ENCODE measurements around the gene RPH3AL.
A peak's percentile ranks its signal among the peaks of the same experiment; 100 is the strongest.

The RPH3AL gene

DNA sequence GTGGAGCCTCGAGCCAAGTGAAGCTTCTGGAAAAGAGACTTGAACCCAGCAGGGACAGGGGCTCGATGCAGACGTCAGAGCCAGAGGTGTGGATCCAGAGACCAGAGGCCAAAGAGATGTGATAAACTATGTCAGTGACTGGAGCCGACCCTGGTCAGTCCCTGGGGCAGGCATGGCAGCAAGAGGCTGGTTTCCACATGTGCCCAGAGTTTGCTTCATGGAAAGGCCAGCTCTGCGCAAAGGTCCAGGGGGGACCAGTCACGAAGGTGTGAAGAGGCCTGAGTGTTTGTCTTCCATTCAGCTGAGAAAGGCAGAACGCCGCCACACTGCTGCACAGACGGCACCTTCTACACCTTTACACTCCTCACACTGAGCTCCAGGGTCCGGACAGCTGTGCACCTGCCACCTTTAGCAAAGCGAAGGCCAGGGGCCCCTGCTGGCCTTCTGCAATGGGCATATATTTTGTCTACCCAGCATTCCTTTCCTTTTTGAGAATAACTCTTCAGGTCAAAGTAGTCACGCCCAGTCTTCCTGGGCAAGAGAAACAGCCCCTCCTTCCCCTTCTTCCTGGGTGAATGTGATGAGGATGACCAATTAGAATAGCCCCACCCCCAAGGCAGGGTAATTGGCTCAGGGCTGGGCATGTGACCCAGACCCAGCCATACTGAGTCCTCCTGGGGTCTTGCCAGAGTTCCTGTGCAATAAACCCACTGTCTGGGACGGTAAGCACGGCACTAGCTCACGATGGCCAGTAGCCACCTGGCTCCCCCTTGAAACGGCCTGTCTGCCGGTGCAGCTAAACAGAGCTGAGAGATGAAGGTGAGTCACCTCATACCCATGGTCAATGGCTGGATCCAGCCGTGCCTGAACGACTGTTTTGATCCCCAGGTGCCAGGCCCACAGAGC is 2.3 kb upstream of the RPH3AL start:
- H3K4me3 ChIP-seq (ENCODE audit: low read length) = no peak overlapping the region
- H3K36me3 ChIP-seq (ENCODE audit: control insufficient read depth, insufficient read depth, low read length) = no peaks in the 10 kb centered on the region
- H3K27ac ChIP-seq (ENCODE audit: low read depth, low read length) = no peak overlapping the region
- H3K9ac ChIP-seq (ENCODE audit: low read length) = no peak overlapping the region
- H3K4me1 ChIP-seq (ENCODE audit: control insufficient read depth, insufficient read depth, low read length) = peaks cover 2% of the 10 kb centered on the region
- no peaks in the 10 kb centered on the region for H3K27me3 ChIP-seq (ENCODE audit: control insufficient read depth, insufficient read depth, low read length)

DNA sequence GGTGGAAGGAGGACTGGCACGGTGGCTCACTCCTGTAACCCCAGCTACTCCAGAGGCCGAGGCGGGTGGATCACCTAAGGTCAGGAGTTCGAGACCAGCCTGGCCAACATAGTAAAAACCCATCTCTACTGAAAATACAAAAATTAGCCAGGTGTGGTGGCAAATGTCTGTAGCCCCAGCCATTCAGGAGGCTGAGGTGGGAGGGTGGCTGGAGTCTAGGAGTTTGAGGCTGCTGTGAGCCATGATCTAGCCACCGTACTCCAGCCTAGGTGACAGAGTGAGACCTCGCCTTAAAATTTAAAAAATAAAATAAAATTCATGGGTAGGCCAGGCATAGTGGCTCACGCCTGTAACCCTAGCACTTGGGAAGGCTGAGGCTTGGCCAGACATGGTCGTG is 1.2 kb upstream of the RPH3AL start:
- no peak overlapping the region for H3K27ac ChIP-seq (ENCODE audit: low read depth, low read length)
- no peaks in the 10 kb centered on the region for H3K36me3 ChIP-seq (ENCODE audit: control insufficient read depth, insufficient read depth, low read length)
- H3K4me1 ChIP-seq (ENCODE audit: control insufficient read depth, insufficient read depth, low read length) = peaks cover 2% of the 10 kb centered on the region
- H3K4me3 ChIP-seq (ENCODE audit: low read length) = no peak overlapping the region
- H3K27me3 ChIP-seq (ENCODE audit: control insufficient read depth, insufficient read depth, low read length) = no peaks in the 10 kb centered on the region
- H3K9ac ChIP-seq (ENCODE audit: low read length) = no peak overlapping the region

DNA sequence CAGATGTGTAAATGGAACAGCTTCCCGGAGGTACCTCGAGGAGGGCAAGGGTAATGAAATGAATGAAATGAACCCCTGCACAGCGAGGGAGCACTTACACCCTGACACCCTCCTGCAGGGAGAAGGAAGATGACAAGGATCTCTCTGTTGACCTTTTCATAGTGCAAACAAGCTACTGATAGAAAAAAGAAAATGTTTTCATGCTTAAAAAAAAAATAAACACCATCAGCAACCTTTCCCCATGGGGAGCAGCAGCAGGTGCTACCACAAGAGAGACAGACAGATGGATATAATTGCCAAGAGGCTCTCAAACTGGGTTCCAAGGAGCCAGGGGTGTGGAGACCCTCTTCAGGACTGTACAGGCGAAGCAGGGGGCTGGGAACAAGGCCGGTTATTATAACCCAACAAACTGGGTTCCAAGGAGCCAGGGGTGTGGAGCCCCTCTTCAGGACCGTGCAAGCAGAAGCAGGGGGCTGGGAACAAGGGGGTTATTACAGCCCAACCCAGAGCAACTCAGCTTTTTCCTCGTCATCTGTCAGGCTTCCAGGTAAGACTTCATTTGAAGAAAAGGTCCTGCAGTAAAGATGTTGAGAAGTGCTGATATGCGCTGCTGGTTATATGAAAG is 718 bp upstream of the RPH3AL start:
- H3K36me3 ChIP-seq (ENCODE audit: control insufficient read depth, insufficient read depth, low read length) = no peaks in the 10 kb centered on the region
- H3K4me3 ChIP-seq (ENCODE audit: low read length) = peak overlapping the region; percentile 40
- no peaks in the 10 kb centered on the region for H3K27me3 ChIP-seq (ENCODE audit: control insufficient read depth, insufficient read depth, low read length)
- H3K27ac ChIP-seq (ENCODE audit: low read depth, low read length) = no peak overlapping the region
- no peak overlapping the region for H3K9ac ChIP-seq (ENCODE audit: low read length)
- peaks cover 2% of the 10 kb centered on the region for H3K4me1 ChIP-seq (ENCODE audit: control insufficient read depth, insufficient read depth, low read length)

DNA sequence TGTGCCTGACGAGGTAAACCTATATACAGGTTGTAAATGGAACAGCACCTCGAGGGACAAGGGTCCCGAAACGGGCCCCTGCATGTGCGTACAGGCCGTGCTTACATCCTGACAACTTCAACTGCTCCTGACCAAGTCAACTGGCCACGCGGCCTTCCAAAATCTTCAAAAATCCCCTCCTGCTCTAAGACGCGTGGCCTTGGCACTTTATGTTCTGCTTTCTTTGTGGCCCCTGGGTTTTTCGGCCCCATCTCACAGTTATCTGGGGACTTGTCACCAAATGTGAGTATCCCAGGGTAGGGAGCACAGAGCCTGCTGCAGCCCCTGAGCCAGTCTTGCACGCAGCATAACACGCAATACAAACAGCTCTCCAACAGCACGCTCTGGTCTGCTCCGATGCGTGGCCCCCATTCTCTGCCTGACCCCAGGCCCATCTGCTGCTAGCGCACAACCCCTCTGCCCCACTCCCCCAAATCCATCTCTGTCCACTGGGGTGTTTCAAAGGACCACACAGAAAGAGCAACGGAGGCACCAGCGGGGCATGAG is 659 bp downstream of the RPH3AL start:
- Histone ChIP-seq H3K36me3 (ENCODE audit: control insufficient read depth, insufficient read depth, low read length) (no peaks in the 10 kb centered on the region), H3K4me3 (ENCODE audit: low read length) (peak overlapping the region; percentile 33), H3K9ac (ENCODE audit: low read length) (peak overlapping the region; percentile 16), H3K4me1 (ENCODE audit: control insufficient read depth, insufficient read depth, low read length) (peaks cover 2% of the 10 kb centered on the region), H3K27me3 (ENCODE audit: control insufficient read depth, insufficient read depth, low read length) (no peaks in the 10 kb centered on the region), H3K27ac (ENCODE audit: low read depth, low read length) (peak overlapping the region; percentile 52)

DNA sequence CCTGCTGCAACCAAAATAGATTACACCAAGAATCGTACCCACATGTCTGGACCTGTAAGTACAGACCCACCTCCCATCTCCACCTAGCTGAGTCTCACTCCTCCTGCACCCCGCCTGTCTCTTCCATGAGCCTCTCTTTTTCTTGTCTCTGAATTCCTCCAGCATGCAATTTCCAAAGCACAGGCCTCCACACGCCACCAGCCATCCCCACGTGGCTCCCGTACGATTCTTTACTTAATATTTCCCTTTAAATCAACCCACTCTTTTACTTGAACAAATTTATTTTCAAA is 1.2 kb downstream of the RPH3AL start:
- Histone ChIP-seq H3K4me1 (ENCODE audit: control insufficient read depth, insufficient read depth, low read length) (peaks cover 2% of the 10 kb centered on the region), H3K9ac (ENCODE audit: low read length) (no peak overlapping the region), H3K27me3 (ENCODE audit: control insufficient read depth, insufficient read depth, low read length) (no peaks in the 10 kb centered on the region), H3K36me3 (ENCODE audit: control insufficient read depth, insufficient read depth, low read length) (no peaks in the 10 kb centered on the region), H3K27ac (ENCODE audit: low read depth, low read length) (peak overlapping the region; percentile 57), H3K4me3 (ENCODE audit: low read length) (no peak overlapping the region)

DNA sequence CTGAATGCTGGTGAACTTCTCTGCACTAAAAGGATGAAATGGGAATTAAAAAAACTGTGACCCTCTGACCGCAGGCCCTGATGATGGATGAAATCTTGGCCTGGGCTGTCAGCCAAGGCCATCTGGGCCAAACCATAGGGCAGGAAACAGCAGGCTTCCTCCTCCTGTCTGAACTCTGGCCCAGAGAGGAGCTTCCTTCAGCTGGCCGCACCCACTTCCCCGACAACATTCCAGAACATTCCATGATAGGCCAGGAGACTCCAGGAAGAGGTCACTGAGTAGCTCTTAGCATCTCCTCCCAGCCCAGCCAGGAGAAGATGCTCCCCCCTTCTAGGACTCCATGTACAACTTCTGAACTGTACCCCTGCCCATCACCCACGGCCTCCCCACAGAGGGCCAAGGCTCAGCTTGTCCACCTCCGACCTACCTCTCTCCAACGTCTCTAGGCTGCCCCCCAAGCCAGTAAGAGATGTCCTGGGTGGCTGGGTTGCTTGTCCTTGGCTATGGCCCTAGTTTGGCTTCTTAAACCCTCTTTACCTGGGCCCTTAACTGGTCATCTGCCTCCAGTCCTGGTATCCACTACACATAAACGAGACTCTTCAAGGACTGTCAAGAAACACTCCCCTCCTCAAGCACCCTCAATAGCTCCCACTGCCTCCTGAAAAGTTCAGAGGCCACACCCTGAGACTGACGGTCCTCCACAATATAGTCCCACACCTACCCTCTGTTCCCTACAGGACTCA is 1.7 kb downstream of the RPH3AL start:
- Histone ChIP-seq H3K27ac (ENCODE audit: low read depth, low read length) (peak overlapping the region; percentile 57), H3K27me3 (ENCODE audit: control insufficient read depth, insufficient read depth, low read length) (no peaks in the 10 kb centered on the region), H3K9ac (ENCODE audit: low read length) (no peak overlapping the region), H3K4me1 (ENCODE audit: control insufficient read depth, insufficient read depth, low read length) (peaks cover 2% of the 10 kb centered on the region), H3K4me3 (ENCODE audit: low read length) (no peak overlapping the region), H3K36me3 (ENCODE audit: control insufficient read depth, insufficient read depth, low read length) (no peaks in the 10 kb centered on the region)

GRCh38 chr17:349666-350065 is 2.9 kb downstream of the RPH3AL start:
- Histone ChIP-seq H3K4me1 (ENCODE audit: control insufficient read depth, insufficient read depth, low read length) (peaks cover 2% of the 10 kb centered on the region), H3K36me3 (ENCODE audit: control insufficient read depth, insufficient read depth, low read length) (no peaks in the 10 kb centered on the region), H3K27ac (ENCODE audit: low read depth, low read length) (peak overlapping the region; percentile 48), H3K9ac (ENCODE audit: low read length) (no peak overlapping the region), H3K27me3 (ENCODE audit: control insufficient read depth, insufficient read depth, low read length) (no peaks in the 10 kb centered on the region), H3K4me3 (ENCODE audit: low read length) (no peak overlapping the region)

GRCh38 chr17:348692-349425 is 3.7 kb downstream of the RPH3AL start:
- Histone ChIP-seq H3K27me3 (ENCODE audit: control insufficient read depth, insufficient read depth, low read length) (no peaks in the 10 kb centered on the region), H3K4me1 (ENCODE audit: control insufficient read depth, insufficient read depth, low read length) (peaks cover 2% of the 10 kb centered on the region), H3K4me3 (ENCODE audit: low read length) (no peak overlapping the region), H3K27ac (ENCODE audit: low read depth, low read length) (no peak overlapping the region), H3K9ac (ENCODE audit: low read length) (no peak overlapping the region), H3K36me3 (ENCODE audit: control insufficient read depth, insufficient read depth, low read length) (no peaks in the 10 kb centered on the region)

- H3K4me3 ChIP-seq (ENCODE audit: low read length) = no peak overlapping the region
- H3K27me3 ChIP-seq (ENCODE audit: control insufficient read depth, insufficient read depth, low read length) = no peaks in the 10 kb centered on the region
- H3K4me1 ChIP-seq (ENCODE audit: control insufficient read depth, insufficient read depth, low read length) = peaks cover 2% of the 10 kb centered on the region
- no peaks in the 10 kb centered on the region for H3K36me3 ChIP-seq (ENCODE audit: control insufficient read depth, insufficient read depth, low read length)
- no peak overlapping the region for H3K27ac ChIP-seq (ENCODE audit: low read depth, low read length)
- no peak overlapping the region for H3K9ac ChIP-seq (ENCODE audit: low read length)
Observed at GRCh38 chr17:348012-348411, 4.6 kb downstream of the RPH3AL start.

DNA sequence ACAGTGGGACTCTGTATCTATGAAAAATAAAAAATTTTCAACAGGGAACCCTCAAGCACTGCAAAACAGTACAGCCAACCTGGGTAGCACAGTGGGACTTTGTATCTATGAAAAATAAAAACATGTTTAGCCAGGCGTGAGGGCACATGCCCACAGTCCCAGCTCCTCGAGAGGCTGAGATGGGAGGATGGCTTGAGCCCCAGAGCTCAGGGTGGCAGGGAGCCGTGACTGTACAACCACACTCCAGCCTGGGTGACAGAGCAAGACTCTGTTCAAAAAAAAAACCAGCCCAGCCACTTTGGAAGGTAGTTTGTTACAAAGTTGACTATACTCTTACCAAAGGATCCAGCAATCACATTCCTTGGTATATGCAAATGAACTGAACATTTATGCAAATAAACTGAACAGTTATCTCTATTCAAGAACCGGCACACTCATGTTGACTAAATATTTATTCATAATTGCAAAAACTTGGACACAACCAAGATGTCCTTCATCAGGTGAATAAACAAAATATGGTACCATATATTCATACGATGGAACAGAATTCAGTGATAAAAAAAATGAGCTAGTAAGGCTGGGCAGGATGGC is 5.2 kb downstream of the RPH3AL start:
- peaks cover 2% of the 10 kb centered on the region for H3K4me1 ChIP-seq (ENCODE audit: control insufficient read depth, insufficient read depth, low read length)
- H3K4me3 ChIP-seq (ENCODE audit: low read length) = no peak overlapping the region
- H3K36me3 ChIP-seq (ENCODE audit: control insufficient read depth, insufficient read depth, low read length) = no peaks in the 10 kb centered on the region
- H3K9ac ChIP-seq (ENCODE audit: low read length) = no peak overlapping the region
- no peaks in the 10 kb centered on the region for H3K27me3 ChIP-seq (ENCODE audit: control insufficient read depth, insufficient read depth, low read length)
- no peak overlapping the region for H3K27ac ChIP-seq (ENCODE audit: low read depth, low read length)

GRCh38 chr17:345992-346785 is 6.4 kb downstream of the RPH3AL start:
- Histone ChIP-seq H3K4me3 (ENCODE audit: low read length) (no peak overlapping the region), H3K4me1 (ENCODE audit: control insufficient read depth, insufficient read depth, low read length) (peaks cover 2% of the 10 kb centered on the region), H3K27me3 (ENCODE audit: control insufficient read depth, insufficient read depth, low read length) (no peaks in the 10 kb centered on the region), H3K36me3 (ENCODE audit: control insufficient read depth, insufficient read depth, low read length) (no peaks in the 10 kb centered on the region), H3K9ac (ENCODE audit: low read length) (no peak overlapping the region), H3K27ac (ENCODE audit: low read depth, low read length) (no peak overlapping the region)

Data from rectal smooth muscle tissue (tissue), 1 donor.